B cell (primary cell): ENCODE results near the gene SAMD1. TPM values are rescaled to one million over a fixed set of nuclear protein-coding genes. Genes with fewer than 3 reads are reported as not detected.

Experiments
- ATAC-seq: fragments of 200-7000 bp; cut with Tn5 transposase; one replicate; pipeline ENCODE4 v1.10.0; 2021; ENCODE audit warnings: low read depth, mild to moderate bottlenecking, moderate number of reproducible peaks, moderate library complexity
- CTCF ChIA-PET: fragments of 350-600 bp; sonication (Branson Sonifier 250); formaldehyde crosslinking; loops from one replicate; lab custom pipeline; 2021; ENCODE audit warnings: antibody characterized with exemption, inconsistent platforms; lab: Charles Lee
- POLR2A ChIA-PET: fragments of 350-600 bp; sonication (Branson Sonifier 250); formaldehyde crosslinking; loops from one replicate; lab custom pipeline; 2021; ENCODE audit warnings: antibody characterized with exemption; lab: Charles Lee
- DNase-seq: peaks from one replicate; pipeline ENCODE4 v3.0.0; 2013
- H2AFZ ChIP-seq: 2 replicates; pipeline ENCODE4 v1.6.1; 2012; ENCODE audit warnings: mild to moderate bottlenecking, low read depth, low read length; ENCODE audit not compliant: insufficient read depth, poor library complexity, severe bottlenecking
- H3K27ac ChIP-seq, 2 donors: 1 replicate in 1 of 2; 2 replicates in 1 of 2; pipeline ENCODE4 v1.5.1; 2012 to 2013; ENCODE audit warnings: low read length in 2 of 2, mild to moderate bottlenecking in 2 of 2, moderate library complexity in 1 of 2
- H3K27me3 ChIP-seq, 4 experiments: fragments of 200-600 bp in 1 of 4; sonication (generic) in 1 of 4; replicated peaks in 1 of 4; 1 replicate in 2 of 4; 2 replicates in 2 of 4; pipeline versions ENCODE4 v1.6.1 to v1.7.0; 2013 to 2016; ENCODE audit warnings: low read length in 3 of 4, mild to moderate bottlenecking in 2 of 4, mixed read lengths in 1 of 4, moderate library complexity in 1 of 4; ENCODE audit not compliant: insufficient read depth in 4 of 4, control insufficient read depth in 3 of 4; ENCODE audit errors: control extremely low read depth in 1 of 4
- H3K36me3 ChIP-seq, 2 experiments: replicated peaks in 1 of 2; 1 replicate in 1 of 2; 2 replicates in 1 of 2; pipeline versions ENCODE4 v1.6.1 to v1.7.1; 2013; ENCODE audit warnings: low read length in 1 of 2; ENCODE audit not compliant: insufficient read depth in 2 of 2, control insufficient read depth in 1 of 2; ENCODE audit errors: control extremely low read depth in 1 of 2, extremely low read depth in 1 of 2
- H3K4me1 ChIP-seq, 2 donors: fragments of 200-600 bp in 1 of 2; sonication (generic) in 1 of 2; 1 replicate in 1 of 2; 2 replicates in 1 of 2; pipeline versions ENCODE4 v1.5.1 to v1.6.1; 2013 to 2017; ENCODE audit warnings: low read length in 2 of 2; ENCODE audit not compliant: control insufficient read depth in 2 of 2, insufficient read depth in 2 of 2
- H3K4me2 ChIP-seq: replicated peaks from 2 replicates; pipeline ENCODE3; 2012; ENCODE audit warnings: mild to moderate bottlenecking, low read depth, low read length; ENCODE audit not compliant: poor library complexity, severe bottlenecking
- H3K4me3 ChIP-seq, 5 experiments: fragments of 200-600 bp in 1 of 5; sonication (generic) in 1 of 5; 1 replicate in 3 of 5; 2 replicates in 2 of 5; pipeline versions ENCODE4 v1.5.1 to v1.7.0; 2011 to 2016; ENCODE audit warnings: low read length in 4 of 5, mild to moderate bottlenecking in 4 of 5, low read depth in 2 of 5, control low read depth in 1 of 5, moderate library complexity in 1 of 5; ENCODE audit not compliant: insufficient read depth in 1 of 5; ENCODE audit errors: control extremely low read depth in 1 of 5, extremely low read depth in 1 of 5
- H3K79me2 ChIP-seq: fragments of 200-600 bp; sonication (generic); one replicate; pipeline ENCODE4 v1.6.0; 2016; ENCODE audit warnings: low read length; ENCODE audit not compliant: control insufficient read depth, insufficient read depth
- H3K9ac ChIP-seq: fragments of 200-600 bp; sonication (generic); 2 replicates; pipeline ENCODE4 v1.6.1; 2017; ENCODE audit warnings: mild to moderate bottlenecking, low read length, moderate library complexity
- H3K9me3 ChIP-seq, 3 donors: one replicate each; pipeline versions ENCODE4 v1.6.1 to v1.7.1; 2013; ENCODE audit warnings: low read length in 2 of 3; ENCODE audit not compliant: control insufficient read depth in 2 of 3, insufficient read depth in 1 of 3; ENCODE audit errors: control extremely low read depth in 1 of 3
- H4K20me1 ChIP-seq: 2 replicates; pipeline ENCODE4 v1.6.0; 2012; ENCODE audit warnings: mild to moderate bottlenecking, low read length; ENCODE audit not compliant: insufficient read depth, control insufficient read depth, poor library complexity, severe bottlenecking
- H3K27ac Mint-ChIP-seq: one replicate; pipeline ENCODE4 v1.8.0; 2021; ENCODE audit warnings: mixed read lengths
- H3K27me3 Mint-ChIP-seq: one replicate; pipeline ENCODE4 v1.8.0; 2021; ENCODE audit warnings: mixed read lengths
- H3K4me1 Mint-ChIP-seq: one replicate; pipeline ENCODE4 v1.8.0; 2021; ENCODE audit warnings: mixed read lengths
- H3K4me3 Mint-ChIP-seq: one replicate; pipeline ENCODE4 v1.8.0; 2021; ENCODE audit warnings: mixed read lengths
- H3K9me3 Mint-ChIP-seq: one replicate; pipeline ENCODE4 v1.8.0; 2022; ENCODE audit warnings: mixed read lengths; ENCODE audit not compliant: insufficient read depth
- EZH2 ChIP-seq: IDR thresholded peaks from 2 replicates; pipeline ENCODE4 v1.6.1; 2012; ENCODE audit warnings: borderline replicate concordance, low read depth, mild to moderate bottlenecking, moderate library complexity, low read length; ENCODE audit not compliant: insufficient read depth, poor library complexity, severe bottlenecking
- WGBS: methylation state at CpG from one replicate; pipeline ENCODE4 v1.1.5; 2013; ENCODE audit warnings: missing lambda C conversion rate; ENCODE audit not compliant: insufficient coverage; 5-methylcytosine and 5-hydroxymethylcytosine counted together
- intact Hi-C: fragments of 100-400 bp; cut with micrococcal nuclease; formaldehyde crosslinking; loops from one replicate; pipeline ENCODE4 v1.10.0; 2022
- polyA plus RNA-seq: library from polyadenylated mRNA; depleted of rRNA; stranded (reverse); fragments of >200 nt; gene quantifications from 2 replicates; pipeline ENCODE4 v1.2.3, GENCODE V29; 2012
- total RNA-seq, 2 donors: library from RNA; stranded (reverse); fragments of 120-200 nt in 1 of 2; gene quantifications; 1 replicate in 1 of 2; 2 replicates in 1 of 2; pipeline versions ENCODE4 v1.2.3 to v1.2.4, GENCODE V29; 2013 to 2022
- TF ChIP-seq, protein P1 (sequence below): fragments of 200-600 bp; IDR thresholded peaks from one replicate; pipeline ENCODE4 v1.8.0; 2022; ENCODE audit warnings: antibody characterized with exemption, mild to moderate bottlenecking

Gene SAMD1
- total and polyA plus RNA-seq, 2 donors (not counting 1 experiment from before 2014, with no cell fraction given): 17.4 to 39.2 TPM

GRCh38 chr19:14112051-14112808 is 21.7 kb upstream of the SAMD1 start:
- no peak for ATAC-seq
- Histone ChIP-seq H3K27ac (no peak overlapping the region), H4K20me1 (peaks cover 58% of the 10 kb centered on the region), H3K9me3 (no peaks in the 10 kb centered on the region), H3K4me2 (no peak overlapping the region), H3K36me3 (peaks cover 0 to 2% of the 10 kb centered on the region in 2 experiments), H3K79me2 (peaks cover 61% of the 10 kb centered on the region), H2AFZ (no peak overlapping the region), H3K4me3 (no peak overlapping the region), H3K4me1 (peaks cover 28 to 29% of the 10 kb centered on the region in 2 donors), H3K9ac (no peak overlapping the region), H3K27me3 (no peaks in the 10 kb centered on the region)
- intact Hi-C loops: no loop called here
- Mint-ChIP-seq H3K4me1 (peaks cover 28% of the 10 kb centered on the region), H3K27ac (no peak overlapping the region), H3K9me3 (no peaks in the 10 kb centered on the region), H3K27me3 (no peaks in the 10 kb centered on the region), H3K4me3 (no peak overlapping the region)
- ChIA-PET POLR2A (no interaction called here), CTCF (no interaction called here)
- TF ChIP-seq, protein P1, sequence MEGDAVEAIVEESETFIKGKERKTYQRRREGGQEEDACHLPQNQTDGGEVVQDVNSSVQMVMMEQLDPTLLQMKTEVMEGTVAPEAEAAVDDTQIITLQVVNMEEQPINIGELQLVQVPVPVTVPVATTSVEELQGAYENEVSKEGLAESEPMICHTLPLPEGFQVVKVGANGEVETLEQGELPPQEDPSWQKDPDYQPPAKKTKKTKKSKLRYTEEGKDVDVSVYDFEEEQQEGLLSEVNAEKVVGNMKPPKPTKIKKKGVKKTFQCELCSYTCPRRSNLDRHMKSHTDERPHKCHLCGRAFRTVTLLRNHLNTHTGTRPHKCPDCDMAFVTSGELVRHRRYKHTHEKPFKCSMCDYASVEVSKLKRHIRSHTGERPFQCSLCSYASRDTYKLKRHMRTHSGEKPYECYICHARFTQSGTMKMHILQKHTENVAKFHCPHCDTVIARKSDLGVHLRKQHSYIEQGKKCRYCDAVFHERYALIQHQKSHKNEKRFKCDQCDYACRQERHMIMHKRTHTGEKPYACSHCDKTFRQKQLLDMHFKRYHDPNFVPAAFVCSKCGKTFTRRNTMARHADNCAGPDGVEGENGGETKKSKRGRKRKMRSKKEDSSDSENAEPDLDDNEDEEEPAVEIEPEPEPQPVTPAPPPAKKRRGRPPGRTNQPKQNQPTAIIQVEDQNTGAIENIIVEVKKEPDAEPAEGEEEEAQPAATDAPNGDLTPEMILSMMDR: no peak
- no peak for DNase-seq
- WGBS: 92% methylated on average over 12 of the region's 12 CpGs

DNA sequence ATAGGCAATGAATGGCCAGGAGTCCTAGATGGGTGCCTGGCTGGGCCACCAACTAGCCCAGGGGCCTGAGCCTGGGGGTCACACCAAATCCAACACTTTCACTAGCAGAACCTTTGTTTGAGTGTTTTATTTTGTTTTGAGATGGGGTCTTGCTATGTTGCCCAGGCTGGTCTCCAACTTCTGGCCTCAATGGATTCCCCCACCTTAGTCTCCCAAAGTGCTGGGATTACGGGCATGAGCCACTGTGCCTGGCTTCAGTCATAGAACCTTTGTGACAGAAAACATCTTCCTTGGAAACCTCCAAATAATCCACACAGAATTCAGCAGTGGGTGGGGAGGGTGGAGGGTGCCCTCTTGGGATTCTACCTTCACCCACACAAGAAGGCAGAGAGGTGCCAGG is 20.9 kb upstream of the SAMD1 start:
- Mint-ChIP-seq H3K27ac (no peak overlapping the region), H3K9me3 (no peaks in the 10 kb centered on the region), H3K4me1 (peaks cover 23% of the 10 kb centered on the region), H3K4me3 (no peak overlapping the region), H3K27me3 (no peaks in the 10 kb centered on the region)
- Histone ChIP-seq H4K20me1 (peaks cover 51% of the 10 kb centered on the region), H3K79me2 (peaks cover 53% of the 10 kb centered on the region), H3K36me3 (peaks cover 0 to 2% of the 10 kb centered on the region in 2 experiments), H3K4me2 (no peak overlapping the region), H3K9me3 (no peaks in the 10 kb centered on the region), H3K27me3 (no peaks in the 10 kb centered on the region), H3K4me3 (no peak overlapping the region), H3K27ac (no peak overlapping the region), H3K9ac (no peak overlapping the region), H2AFZ (no peak overlapping the region), H3K4me1 (peaks cover 22% of the 10 kb centered on the region in 2 donors)
- ChIA-PET CTCF (interaction anchor here (1.2 kb wide), 1 partner anchor 25 kb away, joined by 3 read pairs; the partner anchor contains the start of gene ASF1B), POLR2A (no interaction called here)
- intact Hi-C loops: no loop called here
- no peak for DNase-seq
- TF ChIP-seq, protein P1: no peak
- no peak for TF ChIP-seq EZH2
- no CpG with 5 or more reads among the region's 1 CpG for WGBS
- ATAC-seq: no peak
